Aorta (tissue), 5 donors: ENCODE data around the gene CCDC81. TPM values are rescaled to one million over a fixed set of nuclear protein-coding genes. Genes with fewer than 3 reads are reported as not detected.
"Not testable (repeated sequence)": the region's sequence is repeated elsewhere in the genome, so short reads cannot be mapped to it uniquely, and the experiment has no call there.

Source experiments
- ATAC-seq: fragments of 200-7000 bp; cut with Tn5 transposase; one replicate; pipeline ENCODE4 v1.9.1; 2022; ENCODE audit warnings: moderate library complexity; ENCODE audit not compliant: low FRiP score
- DNase-seq, 2 donors: peaks; one replicate each; pipeline ENCODE4 v3.0.0-alpha.2; 2020
- H3K27ac ChIP-seq, 2 donors: one replicate each; pipeline ENCODE4 v1.5.1; 2013; ENCODE audit warnings: low read length in 2 of 2, mild to moderate bottlenecking in 2 of 2, moderate library complexity in 2 of 2, control low read depth in 1 of 2, inconsistent platforms in 1 of 2, low read depth in 1 of 2
- H3K27me3 ChIP-seq, 2 donors: one replicate each; pipeline ENCODE4 v1.6.1; 2013; ENCODE audit warnings: control low read depth in 1 of 2, low read length in 1 of 2, mild to moderate bottlenecking in 1 of 2, moderate library complexity in 1 of 2; ENCODE audit not compliant: insufficient read depth in 2 of 2, control insufficient read depth in 1 of 2
- H3K36me3 ChIP-seq, 2 donors: one replicate each; pipeline ENCODE4 v1.6.1; 2013; ENCODE audit warnings: control low read depth in 1 of 2, low read length in 1 of 2, mild to moderate bottlenecking in 1 of 2; ENCODE audit not compliant: insufficient read depth in 2 of 2, control insufficient read depth in 1 of 2
- H3K4me1 ChIP-seq, 2 donors: one replicate each; pipeline ENCODE4 v1.6.1; 2013; ENCODE audit warnings: low read length in 2 of 2, control low read depth in 1 of 2, mild to moderate bottlenecking in 1 of 2, moderate library complexity in 1 of 2; ENCODE audit not compliant: insufficient read depth in 2 of 2, control insufficient read depth in 1 of 2
- H3K4me3 ChIP-seq, 2 donors: one replicate each; pipeline ENCODE4 v1.5.1; 2013; ENCODE audit warnings: low read length in 2 of 2, control low read depth in 1 of 2, mild to moderate bottlenecking in 1 of 2
- H3K9me3 ChIP-seq: one replicate; pipeline ENCODE4 v1.6.1; 2013; ENCODE audit warnings: mild to moderate bottlenecking, low read length; ENCODE audit not compliant: control insufficient read depth
- WGBS, 2 donors: extraction: QIAGEN DNeasy Blood & Tissue Kit; methylation state at CpG; one replicate each; pipeline ENCODE4 v1.1.7; 2013; 5-methylcytosine and 5-hydroxymethylcytosine counted together
- intact Hi-C, 2 donors: fragments of 100-400 bp; cut with DNase I; formaldehyde crosslinking; loops; one replicate each; pipeline versions ENCODE4 v1.14.2 to v1.15.0; 2022
- long read RNA-seq, 2 donors: library from polyadenylated mRNA; unstranded; transcript quantifications; one replicate each; pipeline ENCODE4 v2.0.0, GENCODE V29; 2020 to 2021
- polyA plus RNA-seq, 2 donors: library from polyadenylated mRNA; stranded (reverse); fragments of 200-250 nt; gene quantifications; one replicate each; pipeline ENCODE4 v1.2.3, GENCODE V29; 2013
- total RNA-seq, 2 donors: library from RNA; stranded (reverse); fragmentation: NEBNext Ultra II Directional; extraction: Animal tissue kit (Norgen Biotek cat#: 25700); gene quantifications; one replicate each; pipeline ENCODE4 v1.2.1, GENCODE V29; 2021
- donor health status: healthy with polysubstance abuse.
- donor health status: Bipolar disorder and iron deficiency.
- donor health status: DM: no; HTN: no; CAD: no.
- donor health status: DM: no; HTN: no; CAD: no.
- donor health status: DM: yes; HTN: yes; CAD: no.

CCDC81 gene
- total RNA-seq = 1 to 10 TPM; 1.5 to 3.1 TPM
- 1 to 10 TPM in 1 of 2 donors, under 1 TPM in 1; 0.63 to 7.0 TPM for polyA plus RNA-seq
- long read RNA-seq, donor 1, partial matches to known transcripts = 1 of 6 reads
- long read RNA-seq, donor 1, other reads (novel, unspliced or antisense) = 5 of 6 reads
- long read RNA-seq, donor 2 = 0 reads

DNA sequence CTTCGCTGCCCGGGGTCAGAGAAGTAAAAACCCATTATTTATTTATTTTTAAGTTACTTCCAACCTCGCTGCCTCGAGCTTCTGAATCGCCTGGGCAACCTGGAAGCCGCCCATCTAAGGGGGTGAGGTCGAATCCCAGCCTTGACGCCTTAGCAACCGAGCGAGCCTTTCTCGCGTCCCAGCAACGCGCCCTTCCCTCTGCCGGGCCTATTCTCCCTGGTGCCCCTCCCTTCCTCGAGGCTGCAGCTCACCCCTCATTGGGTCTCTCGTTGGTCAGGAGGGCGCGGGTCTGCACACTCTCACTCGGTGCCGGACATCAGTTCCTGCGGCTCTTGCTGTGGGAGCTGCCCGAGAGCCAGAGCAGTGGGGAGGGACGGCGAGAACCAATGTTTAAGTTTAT lies at the start of gene CCDC81:
TSS of gene CCDC81 (plus strand) at position 302 of the 400 bp plus-strand sequence. CDS start 277 bp downstream, outside the sequence.
- no peaks in the 10 kb centered on the region for H3K27me3 ChIP-seq
- WGBS, 2 donors = 2 to 3% methylated on average over 25 of the region's 25 CpGs
- ATAC-seq = peak; percentile 38

DNA sequence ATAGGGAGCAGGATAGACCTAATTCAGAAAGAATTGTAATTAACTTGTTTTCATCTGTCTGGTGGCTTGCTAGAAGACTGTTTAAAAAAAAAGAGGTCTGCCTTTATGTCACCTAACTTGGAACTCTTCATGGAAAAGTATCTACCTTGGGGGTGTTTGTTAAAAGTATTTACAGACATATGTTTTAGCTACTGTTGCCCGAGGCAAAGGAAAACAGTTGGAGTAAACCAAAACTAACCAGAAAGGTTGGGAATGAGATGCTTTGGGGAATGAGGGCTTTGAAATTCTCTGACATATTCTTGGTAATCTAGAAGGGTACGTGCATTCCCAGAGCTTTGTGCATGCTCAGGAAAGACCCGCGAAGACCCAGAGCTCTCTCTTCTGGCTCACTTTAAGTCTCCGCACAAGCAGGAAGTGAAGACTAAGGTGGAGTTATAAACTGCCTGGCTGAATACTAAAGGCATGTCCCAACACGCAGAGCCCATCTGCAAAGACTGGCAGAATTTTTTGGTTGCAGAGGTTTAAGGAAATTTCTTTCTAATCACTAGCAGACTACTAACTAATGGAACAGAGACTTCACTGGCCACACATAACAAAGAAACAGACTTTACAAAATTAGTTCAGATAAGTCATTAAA lies 39.4 kb upstream of the CCDC81 start:
- no peak for ATAC-seq
- 96 to 97% methylated on average over 6 of the region's 6 CpGs for WGBS, 2 donors
- H3K36me3 ChIP-seq = peaks cover 0 to 4% of the 10 kb centered on the region in 2 donors
- H3K4me3 ChIP-seq = no peak overlapping the region
- H3K27me3 ChIP-seq = no peaks in the 10 kb centered on the region
- H3K4me1 ChIP-seq = no peaks in the 10 kb centered on the region
- no peak for DNase-seq
- intact Hi-C loops = no loop called here
- no peaks in the 10 kb centered on the region for H3K9me3 ChIP-seq
- H3K27ac ChIP-seq = no peak overlapping the region

More for the DNA sequence above, at the start of gene CCDC81:
- Histone ChIP-seq H3K4me3 (no peak within 1 kb of the TSS), H3K36me3 (no peaks in the 10 kb centered on the region), H3K9me3 (no peaks in the 10 kb centered on the region), H3K27ac (no peak within 1 kb of the TSS), H3K4me1 (no peaks in the 10 kb centered on the region)
- intact Hi-C loops = no loop called here
- DNase-seq = peak in 1 of 2 donors; percentile 51

DNA sequence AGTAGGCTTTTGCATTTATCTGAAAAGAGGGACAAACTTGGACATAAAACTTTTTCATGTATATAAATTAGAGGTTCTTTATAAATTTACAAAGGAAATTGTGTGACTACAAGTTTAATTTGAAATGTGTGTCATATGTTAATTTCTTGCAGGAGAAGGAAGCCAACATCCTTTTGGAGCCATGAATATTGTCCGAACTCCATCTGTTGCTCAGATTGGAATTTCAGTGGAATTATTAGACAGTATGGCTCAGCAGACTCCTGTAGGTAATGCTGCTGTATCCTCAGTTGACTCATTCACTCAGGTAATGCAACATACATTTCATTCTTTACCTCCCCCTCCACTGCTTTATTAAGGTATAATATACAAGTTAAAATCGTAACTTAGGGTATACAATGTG lies 37.5 kb upstream of the CCDC81 start:
- no peaks in the 10 kb centered on the region for H3K27me3 ChIP-seq
- peaks cover 0 to 4% of the 10 kb centered on the region in 2 donors for H3K36me3 ChIP-seq
- intact Hi-C loops = no loop called here
- ATAC-seq (no peak), DNase-seq (no peak)
- no peaks in the 10 kb centered on the region for H3K9me3 ChIP-seq
- no peak overlapping the region for H3K27ac ChIP-seq
- no peak overlapping the region for H3K4me3 ChIP-seq
- no peaks in the 10 kb centered on the region for H3K4me1 ChIP-seq
- WGBS, 2 donors = 96 to 98% methylated on average over 2 of the region's 2 CpGs

DNA sequence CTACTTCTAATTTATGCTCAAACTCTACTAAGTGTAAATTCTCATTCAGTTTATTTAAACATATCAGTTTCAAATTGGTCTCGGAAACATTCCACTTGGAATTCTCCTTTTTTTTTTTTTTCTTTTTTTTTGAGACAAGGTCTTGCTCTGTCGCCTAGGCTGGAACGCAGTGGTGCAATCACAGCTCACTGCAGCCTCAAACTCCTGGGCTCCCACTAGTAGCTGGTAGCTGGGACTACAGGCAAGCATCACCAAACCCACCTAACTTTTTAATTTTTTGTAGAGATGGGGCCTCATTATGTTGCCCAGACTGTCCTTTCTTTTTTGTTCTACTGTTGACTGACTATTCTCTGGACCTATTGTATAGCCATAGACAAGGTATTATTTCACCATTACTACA lies 33.3 kb upstream of the CCDC81 start:
- H3K4me3 ChIP-seq = no peak overlapping the region
- WGBS, 2 donors = 80 to 85% methylated on average over 3 of the region's 3 CpGs
- DNase-seq (no peak), ATAC-seq (no peak)
- no peaks in the 10 kb centered on the region for H3K9me3 ChIP-seq
- H3K36me3 ChIP-seq = peaks cover under 1 to 4% of the 10 kb centered on the region in 2 donors
- no peaks in the 10 kb centered on the region for H3K27me3 ChIP-seq
- H3K4me1 ChIP-seq = no peaks in the 10 kb centered on the region
- H3K27ac ChIP-seq = no peak overlapping the region
- intact Hi-C loops = no loop called here

DNA sequence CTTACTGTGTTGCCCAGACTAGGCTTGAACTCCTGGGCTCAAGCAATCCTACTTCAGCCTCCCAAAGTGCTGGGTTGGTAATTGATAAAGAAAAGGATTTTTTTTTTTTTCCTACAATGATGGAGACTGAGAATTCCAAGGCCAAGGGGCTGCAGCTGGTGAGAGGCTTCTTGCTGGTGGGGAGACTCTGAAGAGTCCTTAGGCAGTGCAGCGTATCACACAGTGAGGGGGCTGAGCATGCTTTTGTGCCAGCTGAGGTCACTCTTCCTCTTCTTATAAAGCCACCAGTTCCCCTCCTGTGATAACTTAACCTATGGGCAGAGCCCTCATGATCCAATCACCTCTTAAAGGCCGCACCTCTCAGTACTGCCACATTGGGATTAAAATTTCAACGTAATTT lies 28.2 kb upstream of the CCDC81 start:
- no peak for ATAC-seq
- no peak for DNase-seq
- intact Hi-C loops = no loop called here
- Histone ChIP-seq H3K27me3 (no peaks in the 10 kb centered on the region), H3K27ac (no peak overlapping the region), H3K9me3 (no peaks in the 10 kb centered on the region), H3K36me3 (peaks cover 0 to 3% of the 10 kb centered on the region in 2 donors), H3K4me3 (no peak overlapping the region), H3K4me1 (no peaks in the 10 kb centered on the region)
- WGBS, 2 donors = 87 to 91% methylated on average over 3 of the region's 3 CpGs

DNA sequence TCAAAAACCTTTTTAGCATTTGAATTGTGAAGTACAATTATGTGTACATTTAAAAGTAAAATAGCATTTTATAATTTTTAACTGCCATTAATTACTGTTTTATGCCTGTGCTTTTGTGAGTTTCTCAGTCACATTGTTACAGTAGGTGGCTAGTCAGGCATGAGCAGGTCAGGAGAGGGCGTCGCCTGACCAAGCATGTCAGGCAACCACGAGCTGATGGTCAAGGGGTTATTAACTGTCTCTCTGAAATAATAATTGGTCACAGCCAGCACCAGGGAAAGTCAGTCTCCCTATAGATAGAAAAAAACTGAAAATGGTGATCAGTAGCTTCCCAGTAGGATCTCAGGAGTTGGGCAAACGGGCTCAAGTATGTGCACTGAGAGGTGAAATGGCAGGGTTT lies 19.4 kb upstream of the CCDC81 start:
- intact Hi-C loops = no loop called here
- no peak for ATAC-seq

DNA sequence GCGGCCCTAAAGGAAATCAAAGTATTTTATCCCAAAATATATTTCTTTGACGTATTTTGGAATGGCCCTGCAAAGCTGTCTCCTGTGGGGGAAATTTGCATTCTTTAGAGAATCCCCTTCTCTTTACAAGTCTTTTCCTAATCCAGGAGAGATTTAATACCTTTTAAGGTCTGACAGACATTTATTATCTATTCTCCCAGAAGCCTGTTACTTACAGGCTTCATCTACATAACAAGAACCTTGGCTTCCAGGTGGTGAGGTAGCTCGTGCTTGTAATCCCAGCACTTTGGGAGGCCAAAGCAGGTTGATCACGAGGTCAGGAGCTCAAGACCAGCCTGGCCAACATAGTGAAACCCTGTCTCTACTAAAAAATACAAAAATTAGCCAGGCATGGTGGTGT lies 17.3 kb upstream of the CCDC81 start:
- ATAC-seq, H3K36me3 ChIP-seq, H3K4me1 ChIP-seq, intact Hi-C loops, H3K27me3 ChIP-seq, H3K4me3 ChIP-seq, DNase-seq, H3K9me3 ChIP-seq, H3K27ac ChIP-seq: not testable (repeated sequence)
- WGBS, 2 donors = 88 to 89% methylated on average over 4 of the region's 4 CpGs

More for the DNA sequence above, 19.4 kb upstream of the CCDC81 start:
- 84 to 87% methylated on average over 4 of the region's 4 CpGs for WGBS, 2 donors
- Histone ChIP-seq H3K36me3 (no peaks in the 10 kb centered on the region), H3K4me3 (no peak overlapping the region), H3K27me3 (no peaks in the 10 kb centered on the region), H3K9me3 (no peaks in the 10 kb centered on the region), H3K27ac (no peak overlapping the region), H3K4me1 (no peaks in the 10 kb centered on the region)
- no peak for DNase-seq

DNA sequence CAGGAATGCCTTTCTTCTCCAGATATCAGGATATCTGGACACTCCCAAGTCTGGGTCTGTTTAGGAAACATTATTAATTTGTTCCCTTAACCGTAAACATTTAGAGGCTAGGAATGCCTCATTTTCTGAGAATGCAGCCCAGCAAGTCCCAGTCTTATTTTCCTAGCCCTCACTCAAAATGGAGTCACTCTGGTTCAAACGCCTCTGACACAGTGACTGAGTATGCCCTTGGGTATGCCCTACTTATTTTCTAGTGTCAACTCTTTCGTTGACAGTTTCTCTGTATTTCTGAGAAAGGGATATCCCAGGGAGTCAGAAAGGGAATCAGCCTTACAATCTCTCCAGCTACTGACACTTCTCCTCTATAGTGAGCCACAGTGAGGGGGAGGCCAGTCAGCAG lies 16.0 kb upstream of the CCDC81 start:
- Histone ChIP-seq H3K9me3 (no peaks in the 10 kb centered on the region), H3K4me1 (no peaks in the 10 kb centered on the region), H3K4me3 (no peak overlapping the region), H3K36me3 (no peaks in the 10 kb centered on the region), H3K27ac (no peak overlapping the region), H3K27me3 (no peaks in the 10 kb centered on the region)
- intact Hi-C loops = no loop called here
- DNase-seq = no peak
- WGBS, 2 donors = 67 to 81% methylated on average over 3 of the region's 3 CpGs
- no peak for ATAC-seq

DNA sequence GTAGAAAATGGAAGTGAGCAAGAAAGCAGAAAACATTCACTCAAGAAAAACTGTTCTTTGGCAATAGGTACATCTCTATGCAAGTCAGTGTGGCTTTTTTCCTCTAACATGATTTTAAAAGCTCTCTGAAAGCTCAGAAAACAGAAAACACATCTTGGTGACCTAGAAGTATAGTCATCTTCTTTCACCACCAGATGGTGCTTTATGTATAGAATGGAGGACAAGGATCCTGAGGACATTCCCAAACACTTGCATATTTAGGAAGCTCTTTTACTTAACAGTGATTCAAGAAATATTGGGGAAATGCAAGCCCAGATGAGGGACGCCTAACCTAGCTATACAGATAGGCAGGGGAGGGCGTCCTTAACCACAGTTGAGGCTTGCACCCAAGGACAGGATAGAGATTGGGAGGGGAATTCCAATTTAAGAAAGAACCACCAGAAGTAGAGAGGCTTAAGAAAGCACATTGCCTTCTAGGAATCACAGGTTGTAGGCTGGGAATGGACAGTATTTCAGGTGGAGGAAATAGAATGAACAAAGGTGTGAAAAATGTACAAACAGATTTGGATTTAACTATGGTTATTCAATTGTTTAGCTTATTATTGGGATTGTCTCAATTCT lies 13.8 kb upstream of the CCDC81 start:
- Histone ChIP-seq H3K27ac (no peak overlapping the region), H3K36me3 (no peaks in the 10 kb centered on the region), H3K4me1 (no peaks in the 10 kb centered on the region), H3K27me3 (no peaks in the 10 kb centered on the region), H3K9me3 (no peaks in the 10 kb centered on the region), H3K4me3 (no peak overlapping the region)
- WGBS, 2 donors = 40 to 59% methylated on average over 2 of the region's 2 CpGs
- intact Hi-C loops = no loop called here
- ATAC-seq (no peak), DNase-seq (no peak)
